ENCODE results near the gene RCOR1.

Gene RCOR1

DNA sequence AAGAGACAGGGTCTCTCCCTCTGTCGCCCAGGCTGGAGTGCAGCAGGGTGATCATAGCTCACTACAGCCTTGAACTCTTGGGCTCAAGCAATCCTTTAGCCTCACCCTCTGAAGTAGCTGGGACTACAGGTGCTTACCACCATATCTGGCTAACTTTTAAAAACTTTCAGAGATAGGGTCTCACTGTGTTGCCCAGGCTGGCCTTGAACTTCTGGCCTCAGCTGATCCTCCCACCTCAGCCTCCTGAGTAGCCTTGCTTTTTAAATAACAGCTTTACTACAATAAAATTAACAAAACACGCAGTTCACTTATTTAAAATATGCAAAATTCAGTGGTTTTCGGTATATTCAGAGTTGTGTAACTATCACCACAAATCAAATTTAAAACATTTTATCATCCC lies 79.0 kb downstream of the RCOR1 start:
- H3K4me3 ChIP-seq (ENCODE audit: low read depth in 1 of 2, low read length in 2 of 2): no peak overlapping the region
- no peaks in the 10 kb centered on the region for H3K27me3 ChIP-seq (ENCODE audit: control insufficient read depth in 1 of 2, insufficient read depth in 2 of 2, low read length in 2 of 2)
- H3K36me3 ChIP-seq (ENCODE audit: control insufficient read depth in 1 of 2, insufficient read depth in 2 of 2, low read length in 2 of 2): no peaks in the 10 kb centered on the region
- H3K4me1 ChIP-seq (ENCODE audit: control insufficient read depth in 1 of 2, insufficient read depth in 2 of 2, low read length in 2 of 2): peaks cover 0 to 7% of the 10 kb centered on the region in 2 donors
- no peaks in the 10 kb centered on the region for H3K9me3 ChIP-seq (ENCODE audit: control insufficient read depth in 1 of 2, low read length in 2 of 2)
- H3K27ac ChIP-seq (ENCODE audit: low read depth, low read length): no peak overlapping the region
- H3K9ac ChIP-seq (ENCODE audit: low read depth in 1 of 2, low read length in 2 of 2): no peak overlapping the region

DNA sequence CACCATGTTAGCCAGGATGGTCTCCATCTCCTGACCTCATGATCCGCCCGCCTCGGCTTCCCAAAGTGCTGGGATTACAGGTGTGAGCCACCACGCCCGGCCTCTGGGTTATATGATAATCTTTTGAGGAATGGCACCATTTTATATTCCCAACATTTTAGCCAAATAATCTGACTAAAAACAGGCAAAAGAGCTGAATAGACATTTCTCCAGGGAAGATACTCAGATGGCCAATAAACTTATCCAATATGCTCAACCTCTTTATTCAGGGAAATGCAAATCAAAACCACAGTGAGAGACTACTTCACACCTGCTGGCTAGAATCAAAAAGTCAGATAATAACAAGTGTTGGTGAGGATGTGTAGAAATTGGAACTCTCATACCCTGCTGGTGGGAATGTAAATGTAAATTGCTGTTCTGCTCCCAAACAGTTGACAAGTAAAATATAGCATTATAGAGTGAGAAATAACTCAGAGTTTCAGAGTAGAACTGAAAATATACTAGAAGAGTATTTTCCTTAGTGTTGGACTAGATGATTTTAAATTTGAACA lies 80.0 kb downstream of the RCOR1 start:
- Histone ChIP-seq H3K4me3 (ENCODE audit: low read depth in 1 of 2, low read length in 2 of 2) (no peak overlapping the region), H3K27me3 (ENCODE audit: control insufficient read depth in 1 of 2, insufficient read depth in 2 of 2, low read length in 2 of 2) (no peaks in the 10 kb centered on the region), H3K9ac (ENCODE audit: low read depth in 1 of 2, low read length in 2 of 2) (no peak overlapping the region), H3K4me1 (ENCODE audit: control insufficient read depth in 1 of 2, insufficient read depth in 2 of 2, low read length in 2 of 2) (peaks cover 0 to 7% of the 10 kb centered on the region in 2 donors), H3K27ac (ENCODE audit: low read depth, low read length) (no peak overlapping the region), H3K9me3 (ENCODE audit: control insufficient read depth in 1 of 2, low read length in 2 of 2) (no peaks in the 10 kb centered on the region), H3K36me3 (ENCODE audit: control insufficient read depth in 1 of 2, insufficient read depth in 2 of 2, low read length in 2 of 2) (no peaks in the 10 kb centered on the region)

GRCh38 chr14:102675396-102675795 lies 82.9 kb downstream of the RCOR1 start:
- H3K27me3 ChIP-seq (ENCODE audit: control insufficient read depth in 1 of 2, insufficient read depth in 2 of 2, low read length in 2 of 2): no peaks in the 10 kb centered on the region

GRCh38 chr14:102678394-102678793 lies 85.9 kb downstream of the RCOR1 start:
- peaks cover 11 to 17% of the 10 kb centered on the region in 2 donors for H3K4me1 ChIP-seq (ENCODE audit: control insufficient read depth in 1 of 2, insufficient read depth in 2 of 2, low read length in 2 of 2)
- no peak overlapping the region for H3K9ac ChIP-seq (ENCODE audit: low read depth in 1 of 2, low read length in 2 of 2)
- H3K27ac ChIP-seq (ENCODE audit: low read depth, low read length): no peak overlapping the region
- no peaks in the 10 kb centered on the region for H3K9me3 ChIP-seq (ENCODE audit: control insufficient read depth in 1 of 2, low read length in 2 of 2)
- no peaks in the 10 kb centered on the region for H3K27me3 ChIP-seq (ENCODE audit: control insufficient read depth in 1 of 2, insufficient read depth in 2 of 2, low read length in 2 of 2)
- no peak overlapping the region for H3K4me3 ChIP-seq (ENCODE audit: low read depth in 1 of 2, low read length in 2 of 2)
- H3K36me3 ChIP-seq (ENCODE audit: control insufficient read depth in 1 of 2, insufficient read depth in 2 of 2, low read length in 2 of 2): peaks cover 0 to 3% of the 10 kb centered on the region in 2 donors

More at GRCh38 chr14:102675396-102675795, 82.9 kb downstream of the RCOR1 start:
- no peaks in the 10 kb centered on the region for H3K9me3 ChIP-seq (ENCODE audit: control insufficient read depth in 1 of 2, low read length in 2 of 2)
- H3K9ac ChIP-seq (ENCODE audit: low read depth in 1 of 2, low read length in 2 of 2): no peak overlapping the region
- peaks cover 0 to 7% of the 10 kb centered on the region in 2 donors for H3K4me1 ChIP-seq (ENCODE audit: control insufficient read depth in 1 of 2, insufficient read depth in 2 of 2, low read length in 2 of 2)
- no peak overlapping the region for H3K27ac ChIP-seq (ENCODE audit: low read depth, low read length)
- no peaks in the 10 kb centered on the region for H3K36me3 ChIP-seq (ENCODE audit: control insufficient read depth in 1 of 2, insufficient read depth in 2 of 2, low read length in 2 of 2)
- no peak overlapping the region for H3K4me3 ChIP-seq (ENCODE audit: low read depth in 1 of 2, low read length in 2 of 2)

GRCh38 chr14:102683399-102684297 lies 91.2 kb downstream of the RCOR1 start:
- Histone ChIP-seq H3K9ac (ENCODE audit: low read depth in 1 of 2, low read length in 2 of 2) (peak overlapping the region; percentile 2 to 35), H3K9me3 (ENCODE audit: control insufficient read depth in 1 of 2, low read length in 2 of 2) (no peaks in the 10 kb centered on the region), H3K27me3 (ENCODE audit: control insufficient read depth in 1 of 2, insufficient read depth in 2 of 2, low read length in 2 of 2) (no peaks in the 10 kb centered on the region), H3K36me3 (ENCODE audit: control insufficient read depth in 1 of 2, insufficient read depth in 2 of 2, low read length in 2 of 2) (peaks cover 0 to 3% of the 10 kb centered on the region in 2 donors), H3K4me1 (ENCODE audit: control insufficient read depth in 1 of 2, insufficient read depth in 2 of 2, low read length in 2 of 2) (peaks cover 14 to 15% of the 10 kb centered on the region in 2 donors), H3K4me3 (ENCODE audit: low read depth in 1 of 2, low read length in 2 of 2) (peak overlapping the region; percentile 42 to 57), H3K27ac (ENCODE audit: low read depth, low read length) (peak overlapping the region; percentile 61)

DNA sequence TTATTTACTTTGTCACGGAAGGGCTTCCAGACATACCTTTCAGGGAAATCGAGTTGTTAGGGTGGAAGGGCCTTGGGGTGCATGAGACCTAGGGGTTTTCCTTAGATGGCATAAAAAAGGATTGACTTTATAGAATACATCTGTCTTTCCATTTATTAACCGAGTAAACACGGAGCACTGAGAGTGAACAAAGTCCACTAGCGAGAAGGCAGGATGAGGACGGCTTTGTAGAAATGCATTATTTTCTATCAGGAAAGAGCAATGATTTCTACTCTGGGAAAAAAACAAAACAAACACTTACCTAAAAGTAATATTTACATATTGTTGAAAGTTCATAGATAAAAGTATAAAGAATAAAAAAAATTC lies 91.8 kb downstream of the RCOR1 start:
- no peak overlapping the region for H3K9ac ChIP-seq (ENCODE audit: low read depth in 1 of 2, low read length in 2 of 2)
- H3K36me3 ChIP-seq (ENCODE audit: control insufficient read depth in 1 of 2, insufficient read depth in 2 of 2, low read length in 2 of 2): peaks cover 0 to 5% of the 10 kb centered on the region in 2 donors
- no peak overlapping the region for H3K27ac ChIP-seq (ENCODE audit: low read depth, low read length)
- H3K9me3 ChIP-seq (ENCODE audit: control insufficient read depth in 1 of 2, low read length in 2 of 2): no peaks in the 10 kb centered on the region
- peak overlapping the region in 1 of 2 donors; percentile 42 for H3K4me3 ChIP-seq (ENCODE audit: low read depth in 1 of 2, low read length in 2 of 2)
- peaks cover 16 to 18% of the 10 kb centered on the region in 2 donors for H3K4me1 ChIP-seq (ENCODE audit: control insufficient read depth in 1 of 2, insufficient read depth in 2 of 2, low read length in 2 of 2)
- H3K27me3 ChIP-seq (ENCODE audit: control insufficient read depth in 1 of 2, insufficient read depth in 2 of 2, low read length in 2 of 2): no peaks in the 10 kb centered on the region

- Histone ChIP-seq H3K9me3 (ENCODE audit: control insufficient read depth in 1 of 2, low read length in 2 of 2) (no peaks in the 10 kb centered on the region), H3K9ac (ENCODE audit: low read depth in 1 of 2, low read length in 2 of 2) (no peak overlapping the region), H3K4me1 (ENCODE audit: control insufficient read depth in 1 of 2, insufficient read depth in 2 of 2, low read length in 2 of 2) (peaks cover 16 to 28% of the 10 kb centered on the region in 2 donors), H3K36me3 (ENCODE audit: control insufficient read depth in 1 of 2, insufficient read depth in 2 of 2, low read length in 2 of 2) (peaks cover 0 to 5% of the 10 kb centered on the region in 2 donors), H3K27ac (ENCODE audit: low read depth, low read length) (no peak overlapping the region), H3K27me3 (ENCODE audit: control insufficient read depth in 1 of 2, insufficient read depth in 2 of 2, low read length in 2 of 2) (no peaks in the 10 kb centered on the region), H3K4me3 (ENCODE audit: low read depth in 1 of 2, low read length in 2 of 2) (no peak overlapping the region)
Measured at GRCh38 chr14:102686196-102686801, 93.8 kb downstream of the RCOR1 start.

DNA sequence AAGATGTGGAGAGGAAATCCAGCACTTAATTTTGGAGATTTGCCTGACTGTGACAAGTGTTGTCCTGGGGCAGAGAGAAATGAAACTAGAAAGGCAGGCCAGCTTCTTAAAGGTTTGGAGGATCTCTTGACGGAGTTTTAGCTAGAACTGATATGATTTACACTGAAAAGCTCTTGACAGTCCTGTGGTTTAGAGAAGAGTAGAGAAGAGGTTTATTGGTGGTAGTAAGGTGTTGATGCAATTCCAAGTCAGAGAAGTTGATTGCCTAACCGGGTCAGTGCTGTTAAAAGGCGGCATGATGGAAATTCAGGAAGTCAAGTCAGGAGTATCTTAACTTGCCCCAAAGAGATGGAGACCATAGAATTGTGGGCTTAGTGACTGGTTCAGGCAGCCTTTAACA lies 95.8 kb downstream of the RCOR1 start:
- Histone ChIP-seq H3K36me3 (ENCODE audit: control insufficient read depth in 1 of 2, insufficient read depth in 2 of 2, low read length in 2 of 2) (peaks cover 0 to 2% of the 10 kb centered on the region in 2 donors), H3K4me1 (ENCODE audit: control insufficient read depth in 1 of 2, insufficient read depth in 2 of 2, low read length in 2 of 2) (peaks cover 8 to 28% of the 10 kb centered on the region in 2 donors), H3K27me3 (ENCODE audit: control insufficient read depth in 1 of 2, insufficient read depth in 2 of 2, low read length in 2 of 2) (no peaks in the 10 kb centered on the region), H3K9me3 (ENCODE audit: control insufficient read depth in 1 of 2, low read length in 2 of 2) (no peaks in the 10 kb centered on the region), H3K27ac (ENCODE audit: low read depth, low read length) (no peak overlapping the region), H3K9ac (ENCODE audit: low read depth in 1 of 2, low read length in 2 of 2) (no peak overlapping the region), H3K4me3 (ENCODE audit: low read depth in 1 of 2, low read length in 2 of 2) (no peak overlapping the region)

DNA sequence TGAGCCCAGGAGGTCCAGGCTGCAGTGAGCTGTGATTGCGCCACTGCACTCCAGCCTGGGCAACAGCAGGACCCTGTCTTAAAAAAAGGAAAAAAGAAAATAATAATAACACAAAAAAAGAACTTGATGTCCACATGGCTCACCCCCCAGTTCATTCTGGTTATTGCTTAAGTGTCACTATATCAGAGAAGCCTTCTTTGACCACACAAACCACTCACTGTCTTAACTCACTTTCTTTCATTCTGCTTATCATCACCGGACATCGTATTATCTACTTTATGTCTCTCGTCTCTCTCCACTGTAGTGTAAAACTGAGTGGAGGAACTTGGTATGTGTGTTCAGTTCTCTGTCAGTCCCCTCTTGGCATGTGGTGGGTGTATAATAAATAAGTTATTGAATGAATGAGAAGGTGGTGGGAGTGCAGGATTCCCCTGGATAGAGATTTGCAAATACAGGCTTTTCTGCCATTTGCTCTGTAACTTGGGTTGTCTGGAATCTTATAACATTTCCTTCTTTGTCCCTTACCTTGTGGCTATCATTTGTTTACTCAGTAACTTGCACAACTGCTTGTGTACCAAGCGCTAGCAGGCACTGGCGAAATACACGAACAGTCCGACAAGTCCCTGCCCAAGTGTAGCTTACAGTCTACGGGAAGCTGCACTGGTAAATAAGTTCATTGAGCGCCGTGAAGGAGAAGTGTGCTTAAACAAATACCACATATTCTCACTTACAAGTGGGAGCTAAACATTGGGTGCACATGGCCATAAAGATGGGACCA lies 98.2 kb downstream of the RCOR1 start:
- Histone ChIP-seq H3K9me3 (ENCODE audit: control insufficient read depth in 1 of 2, low read length in 2 of 2) (no peaks in the 10 kb centered on the region), H3K4me3 (ENCODE audit: low read depth in 1 of 2, low read length in 2 of 2) (no peak overlapping the region), H3K27ac (ENCODE audit: low read depth, low read length) (no peak overlapping the region), H3K4me1 (ENCODE audit: control insufficient read depth in 1 of 2, insufficient read depth in 2 of 2, low read length in 2 of 2) (peaks cover 15 to 37% of the 10 kb centered on the region in 2 donors), H3K9ac (ENCODE audit: low read depth in 1 of 2, low read length in 2 of 2) (no peak overlapping the region), H3K27me3 (ENCODE audit: control insufficient read depth in 1 of 2, insufficient read depth in 2 of 2, low read length in 2 of 2) (no peaks in the 10 kb centered on the region), H3K36me3 (ENCODE audit: control insufficient read depth in 1 of 2, insufficient read depth in 2 of 2, low read length in 2 of 2) (peaks cover 0 to 2% of the 10 kb centered on the region in 2 donors)
